NB4 (cell line): ENCODE data around the gene SLC16A10.

Experiments
- CTCF ChIP-seq: IDR thresholded peaks from one replicate; pipeline ENCODE4 v1.5.1; 2012; ENCODE audit warnings: low read depth, low read length
- MAX ChIP-seq: IDR thresholded peaks from 2 replicates; pipeline ENCODE4 v1.6.1; 2011; ENCODE audit warnings: low read depth, low read length

GRCh38 chr6:111176038-111176759, 88.9 kb downstream of the SLC16A10 start:
- TF ChIP-seq CTCF = no peak
- no peak for TF ChIP-seq MAX
